KOPT-K1 (cell line): ENCODE data around the gene ZNF610.

ENCODE experiments used
- H3K27ac ChIP-seq: fragments of 200-600 bp; sonication (generic); 2 replicates; pipeline ENCODE4 v1.5.1; 2016; ENCODE audit warnings: antibody characterized with exemption, mild to moderate bottlenecking, low read depth, low read length; ENCODE audit not compliant: poor library complexity, severe bottlenecking
- H3K36me3 ChIP-seq: fragments of 200-600 bp; sonication (generic); 2 replicates; pipeline ENCODE4 v1.5.1; 2017; ENCODE audit warnings: antibody characterized with exemption, mild to moderate bottlenecking, low read length, moderate library complexity; ENCODE audit not compliant: insufficient read depth
- H3K9me3 ChIP-seq: fragments of 200-600 bp; sonication (generic); 2 replicates; pipeline ENCODE4 v1.5.1; 2017; ENCODE audit warnings: antibody characterized with exemption, low read length, mild to moderate bottlenecking; ENCODE audit not compliant: insufficient read depth, poor library complexity, severe bottlenecking

The ZNF610 gene

GRCh38 chr19:52345162-52345561 is 9.1 kb downstream of the ZNF610 start:
- peaks cover 26% of the 10 kb centered on the region for H3K36me3 ChIP-seq
- H3K27ac ChIP-seq: no peak overlapping the region

GRCh38 chr19:52351512-52351911 is 15.5 kb downstream of the ZNF610 start:
- peaks cover 62% of the 10 kb centered on the region for H3K36me3 ChIP-seq
- H3K27ac ChIP-seq: no peak overlapping the region
- peaks cover 73% of the 10 kb centered on the region for H3K9me3 ChIP-seq

More at GRCh38 chr19:52345162-52345561, 9.1 kb downstream of the ZNF610 start:
- H3K9me3 ChIP-seq: peaks cover 33% of the 10 kb centered on the region

- Histone ChIP-seq H3K27ac (no peak overlapping the region), H3K9me3 (peaks cover 82% of the 10 kb centered on the region), H3K36me3 (peaks cover 34% of the 10 kb centered on the region)
Observed at GRCh38 chr19:52366414-52366824, 30.4 kb downstream of the ZNF610 start.

GRCh38 chr19:52369559-52370340 is 33.7 kb downstream of the ZNF610 start, which contains the start of gene ZNF880:
Gene ZNF880, plus strand, starts transcription at chr19:52369923. Its CDS starts 43 bp downstream, at chr19:52369966.
- peak within 1 kb of the TSS; percentile 86 for H3K27ac ChIP-seq
- H3K9me3 ChIP-seq: peaks cover 75% of the 10 kb centered on the region
- H3K36me3 ChIP-seq: peaks cover 44% of the 10 kb centered on the region

GRCh38 chr19:52370341-52370710 is 34.3 kb downstream of the ZNF610 start:
- Histone ChIP-seq H3K9me3 (peaks cover 75% of the 10 kb centered on the region), H3K36me3 (peaks cover 44% of the 10 kb centered on the region), H3K27ac (peak overlapping the region; percentile 86)

GRCh38 chr19:52391135-52391534 is 55.1 kb downstream of the ZNF610 start:
- peaks cover 36% of the 10 kb centered on the region for H3K36me3 ChIP-seq
- H3K27ac ChIP-seq: no peak overlapping the region
- H3K9me3 ChIP-seq: peaks cover 81% of the 10 kb centered on the region

GRCh38 chr19:52397310-52398080 is 61.5 kb downstream of the ZNF610 start, which contains the start of gene ZNF528:
Gene ZNF528, plus strand, starts transcription at chr19:52397849. Its CDS starts 4,165 bp downstream, at chr19:52402014.
- Histone ChIP-seq H3K27ac (no peak within 1 kb of the TSS), H3K9me3 (peaks cover 47% of the 10 kb centered on the region), H3K36me3 (peaks cover 33% of the 10 kb centered on the region)

- Histone ChIP-seq H3K36me3 (peaks cover 38% of the 10 kb centered on the region), H3K27ac (no peak overlapping the region), H3K9me3 (peaks cover 44% of the 10 kb centered on the region)
Observed at GRCh38 chr19:52398081-52398441, 62.0 kb downstream of the ZNF610 start.

- H3K36me3 ChIP-seq: peaks cover 67% of the 10 kb centered on the region
- H3K27ac ChIP-seq: no peak overlapping the region
- H3K9me3 ChIP-seq: peaks cover 76% of the 10 kb centered on the region
Observed at GRCh38 chr19:52410276-52410675, 74.2 kb downstream of the ZNF610 start.

GRCh38 chr19:52415711-52416110 is 79.7 kb downstream of the ZNF610 start:
- peaks cover 13% of the 10 kb centered on the region; the same call in 1 of the 2 replicates for H3K36me3 ChIP-seq
- peaks cover 86% of the 10 kb centered on the region for H3K9me3 ChIP-seq
- no peak overlapping the region for H3K27ac ChIP-seq
